HepG2 (cell line): Measurements from ENCODE around the gene KIAA0930.

Experiments
- AGO2 ChIP-seq: fragments of 200-400 bp; formaldehyde crosslinking; optimal IDR thresholded peaks from 2 replicates; pipeline ENCODE3; 2017; ENCODE audit warnings: mild to moderate bottlenecking, low read depth, low read length, moderate library complexity
- CHD2 ChIP-seq: IDR thresholded peaks from 2 replicates; pipeline ENCODE4 v1.6.1; 2011; ENCODE audit warnings: low read depth, low read length, improper control_type of control experiment
- EEA1 ChIP-seq: sonication (generic); formaldehyde crosslinking; IDR thresholded peaks from 2 replicates; pipeline ENCODE4 v1.5.1; 2020; ENCODE audit warnings: mild to moderate bottlenecking, missing genetic modification reagents, borderline replicate concordance
- HDAC6 ChIP-seq: fragments of 200-600 bp; sonication (generic); IDR thresholded peaks from 2 replicates; pipeline ENCODE4 v1.7.0; 2017; ENCODE audit warnings: mild to moderate bottlenecking, antibody characterized with exemption, low read length, low read depth
- MXI1 ChIP-seq: IDR thresholded peaks from 3 replicates; pipeline ENCODE4 v1.6.1; 2012; ENCODE audit warnings: low read depth, low read length, inconsistent platforms, borderline replicate concordance
- ZFP36 ChIP-seq: fragments of 150-350 bp; IDR thresholded peaks from 2 replicates; pipeline ENCODE4 v1.6.1; 2018; ENCODE audit warnings: borderline replicate concordance, low read length, low read depth; ENCODE audit not compliant: partially characterized antibody
- TF ChIP-seq, protein P1 (sequence below): sonication (generic); formaldehyde crosslinking; IDR thresholded peaks from 2 replicates; pipeline ENCODE4 v1.4.0; 2020; ENCODE audit warnings: mild to moderate bottlenecking, missing genetic modification reagents

DNA sequence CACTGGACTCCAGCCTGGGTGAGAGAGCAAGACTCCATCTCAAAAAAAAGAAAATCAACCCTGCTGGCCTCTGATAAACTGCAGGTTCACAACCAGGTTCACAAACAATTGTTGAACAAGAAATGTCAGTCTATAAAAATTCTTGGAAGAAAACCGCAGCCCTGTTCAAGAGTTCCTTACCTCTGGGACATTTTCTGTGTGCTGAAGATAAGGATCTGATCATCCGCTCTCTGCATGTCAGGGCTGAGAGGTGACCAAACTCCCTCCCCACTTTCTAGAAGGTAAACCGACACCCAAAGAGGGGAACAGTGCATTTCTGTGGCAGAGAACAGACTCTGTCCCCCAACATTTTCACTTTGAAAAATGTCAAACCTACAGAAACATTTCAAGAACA lies 39.9 kb upstream of the KIAA0930 start:
- TF ChIP-seq ZFP36 (no peak), HDAC6 (no peak), EEA1 (CRISPR knock-in tag) (no peak), CHD2 (no peak), MXI1 (no peak), AGO2 (no peak)
- TF ChIP-seq, protein P1, sequence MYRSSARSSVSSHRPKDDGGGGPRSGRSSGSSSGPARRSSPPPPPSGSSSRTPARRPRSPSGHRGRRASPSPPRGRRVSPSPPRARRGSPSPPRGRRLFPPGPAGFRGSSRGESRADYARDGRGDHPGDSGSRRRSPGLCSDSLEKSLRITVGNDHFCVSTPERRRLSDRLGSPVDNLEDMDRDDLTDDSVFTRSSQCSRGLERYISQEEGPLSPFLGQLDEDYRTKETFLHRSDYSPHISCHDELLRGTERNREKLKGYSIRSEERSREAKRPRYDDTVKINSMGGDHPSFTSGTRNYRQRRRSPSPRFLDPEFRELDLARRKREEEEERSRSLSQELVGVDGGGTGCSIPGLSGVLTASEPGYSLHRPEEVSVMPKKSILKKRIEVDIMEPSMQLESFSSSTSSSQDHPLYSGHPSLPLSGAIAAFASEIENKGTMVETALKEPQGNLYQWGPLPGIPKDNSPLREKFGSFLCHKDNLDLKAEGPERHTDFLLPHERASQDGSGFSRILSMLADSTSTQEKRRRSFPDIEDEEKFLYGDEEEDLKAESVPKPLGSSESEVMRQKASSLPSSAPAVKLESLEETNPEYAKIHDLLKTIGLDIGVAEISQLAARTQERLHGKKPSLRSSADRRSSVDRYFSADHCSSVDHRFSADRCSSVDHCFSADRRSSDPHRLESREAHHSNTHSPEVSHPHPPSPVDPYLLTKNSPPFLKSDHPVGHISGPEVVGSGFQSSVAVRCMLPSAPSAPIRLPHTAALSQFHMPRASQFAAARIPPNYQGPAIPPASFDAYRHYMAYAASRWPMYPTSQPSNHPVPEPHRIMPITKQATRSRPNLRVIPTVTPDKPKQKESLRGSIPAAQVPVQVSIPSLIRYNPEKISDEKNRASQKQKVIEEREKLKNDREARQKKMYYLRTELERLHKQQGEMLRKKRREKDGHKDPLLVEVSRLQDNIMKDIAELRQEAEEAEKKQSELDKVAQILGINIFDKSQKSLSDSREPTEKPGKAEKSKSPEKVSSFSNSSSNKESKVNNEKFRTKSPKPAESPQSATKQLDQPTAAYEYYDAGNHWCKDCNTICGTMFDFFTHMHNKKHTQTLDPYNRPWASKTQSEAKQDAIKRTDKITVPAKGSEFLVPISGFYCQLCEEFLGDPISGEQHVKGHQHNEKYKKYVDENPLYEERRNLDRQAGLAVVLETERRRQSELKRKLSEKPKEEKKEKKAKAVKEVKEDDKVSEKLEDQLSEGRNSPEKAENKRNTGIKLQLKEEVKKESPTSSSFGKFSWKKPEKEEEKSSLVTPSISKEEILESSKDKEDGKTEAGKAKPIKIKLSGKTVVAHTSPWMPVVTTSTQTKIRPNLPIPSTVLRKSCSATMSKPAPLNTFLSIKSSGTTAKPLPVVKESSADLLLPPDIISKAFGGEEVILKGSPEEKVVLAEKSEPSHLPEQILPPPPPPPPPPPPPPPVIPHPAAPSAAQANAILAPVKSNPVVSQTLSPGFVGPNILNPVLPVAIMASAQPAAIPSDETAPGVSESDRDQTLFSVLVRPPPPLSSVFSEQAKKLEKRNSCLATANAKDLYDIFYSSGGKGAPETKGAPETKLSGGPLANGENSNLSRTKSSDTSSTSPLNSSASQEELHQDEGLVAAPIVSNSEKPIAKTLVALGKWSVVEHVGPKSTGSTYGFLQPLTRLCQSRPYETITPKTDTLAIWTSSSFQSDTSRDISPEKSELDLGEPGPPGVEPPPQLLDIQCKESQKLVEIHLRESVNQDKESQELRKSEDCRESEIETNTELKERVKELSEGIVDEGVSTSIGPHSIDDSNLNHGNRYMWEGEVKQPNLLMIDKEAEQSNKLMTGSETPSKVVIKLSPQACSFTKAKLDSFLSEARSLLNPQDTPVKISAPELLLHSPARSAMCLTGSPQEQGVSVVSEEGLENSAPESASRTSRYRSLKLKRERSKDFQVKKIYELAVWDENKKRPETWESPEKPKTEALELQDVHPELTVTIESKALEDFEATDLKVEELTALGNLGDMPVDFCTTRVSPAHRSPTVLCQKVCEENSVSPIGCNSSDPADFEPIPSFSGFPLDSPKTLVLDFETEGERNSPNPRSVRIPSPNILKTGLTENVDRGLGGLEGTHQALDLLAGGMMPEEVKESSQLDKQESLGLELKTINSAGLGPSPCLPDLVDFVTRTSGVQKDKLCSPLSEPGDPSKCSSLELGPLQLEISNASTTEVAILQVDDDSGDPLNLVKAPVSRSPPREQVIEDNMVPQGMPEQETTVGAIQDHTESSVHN: no peak
